Measurements from ENCODE around the gene LRP11. TPM values are rescaled to one million over a fixed set of nuclear protein-coding genes. Genes with fewer than 3 reads are reported as not detected.
"Not testable (repeated sequence)": the region's sequence is repeated elsewhere in the genome, so short reads cannot be mapped to it uniquely, and the experiment has no call there.

Gene LRP11
- total RNA-seq, 1 donor = 1.3 TPM

DNA sequence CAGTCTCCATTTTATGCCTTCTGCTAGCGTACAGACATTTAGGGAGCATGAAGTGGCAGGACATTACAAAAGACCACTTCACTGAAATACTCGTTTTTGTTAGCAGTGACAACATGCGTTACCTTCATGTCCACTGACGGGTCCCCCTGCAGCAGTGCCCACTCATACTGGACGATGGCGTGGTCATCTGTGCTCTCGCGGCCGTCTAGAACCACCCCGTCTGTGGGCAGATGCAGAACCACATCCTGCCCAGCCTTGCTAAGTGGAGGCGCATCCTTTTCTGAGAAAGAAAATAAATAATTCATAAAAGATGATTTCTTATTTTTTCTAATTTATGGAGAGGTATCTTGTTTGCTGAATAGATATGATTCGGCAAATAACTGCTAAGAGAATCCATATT, 11.3 kb downstream of the LRP11 start:
- DNase-seq (ENCODE audit: low read depth in 2 of 3, low spot score in 2 of 3) = no peak

DNA sequence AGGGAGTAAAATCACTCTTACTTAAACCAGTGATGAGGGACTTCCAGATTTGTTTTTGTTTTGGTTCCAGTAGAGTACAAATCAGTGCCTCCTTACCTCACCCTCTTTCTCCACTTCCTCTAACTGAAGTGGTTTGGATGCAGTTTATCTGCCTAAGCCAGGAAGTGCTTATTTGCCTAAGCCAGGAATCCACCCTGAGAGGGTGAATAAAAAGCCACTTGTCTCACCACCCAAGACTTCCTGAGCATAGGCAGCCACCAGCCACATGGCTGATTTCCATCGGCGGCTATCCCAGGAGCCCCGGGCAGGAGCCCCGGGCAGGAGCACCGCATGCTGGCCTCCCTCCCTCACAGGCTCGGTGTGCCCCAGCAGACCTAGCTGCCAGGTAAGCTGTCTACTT, 12.0 kb downstream of the LRP11 start:
- DNase-seq (ENCODE audit: low read depth in 2 of 3, low spot score in 2 of 3) = peak in 2 of 3 donors; percentile 53 to 73

DNA sequence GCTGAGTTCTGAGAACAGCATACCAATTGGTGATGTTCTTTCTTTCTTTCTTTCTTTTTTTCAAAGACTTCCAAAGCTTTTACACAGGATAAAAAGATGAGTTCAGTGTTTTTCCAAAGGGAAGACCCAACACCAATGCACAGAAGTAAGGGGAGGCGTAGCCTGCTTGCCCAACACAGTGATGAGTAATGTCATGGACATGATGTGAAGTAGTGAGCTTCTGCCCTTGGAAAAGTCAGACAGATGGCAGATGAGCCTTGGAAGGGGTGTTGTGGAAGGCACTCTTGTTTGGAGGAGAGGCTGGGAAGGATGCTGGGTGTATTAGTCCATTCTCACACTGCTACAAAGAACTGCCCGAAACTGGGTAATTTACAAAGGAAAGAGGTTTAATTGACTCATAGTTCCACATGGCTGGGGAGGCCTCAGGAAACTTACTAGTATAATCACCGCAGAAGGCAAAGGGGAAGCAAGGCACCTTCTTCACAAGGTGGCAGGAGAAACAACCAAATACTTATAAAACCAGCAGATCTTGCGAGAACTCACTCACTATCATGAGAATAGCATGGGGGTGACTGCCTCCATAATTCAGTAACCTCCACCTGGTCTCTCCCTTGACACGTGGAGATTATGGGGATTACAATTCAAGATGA, 12.6 kb downstream of the LRP11 start:
- peak in 1 of 3 donors; percentile 38 for DNase-seq (ENCODE audit: low read depth in 2 of 3, low spot score in 2 of 3)

DNA sequence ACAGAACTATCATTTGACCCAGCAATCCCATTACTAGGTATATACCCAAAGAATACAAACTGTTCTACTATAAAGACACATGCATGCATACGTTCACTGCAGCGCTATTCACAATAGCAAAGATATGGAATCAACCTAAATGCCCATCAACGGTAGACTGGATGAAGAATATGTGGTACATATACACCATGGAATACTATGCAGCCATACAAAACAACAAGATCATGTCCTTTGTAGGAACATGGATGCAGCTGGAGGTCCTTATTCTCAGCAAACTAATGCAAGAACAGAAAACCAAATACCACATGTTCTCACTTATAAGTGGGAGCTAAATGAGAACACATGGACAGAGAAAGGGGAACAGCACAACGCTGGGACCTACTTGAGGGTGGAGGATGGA, 15.8 kb downstream of the LRP11 start:
- not testable (repeated sequence) for DNase-seq (ENCODE audit: low read depth in 2 of 3, low spot score in 2 of 3)

DNA sequence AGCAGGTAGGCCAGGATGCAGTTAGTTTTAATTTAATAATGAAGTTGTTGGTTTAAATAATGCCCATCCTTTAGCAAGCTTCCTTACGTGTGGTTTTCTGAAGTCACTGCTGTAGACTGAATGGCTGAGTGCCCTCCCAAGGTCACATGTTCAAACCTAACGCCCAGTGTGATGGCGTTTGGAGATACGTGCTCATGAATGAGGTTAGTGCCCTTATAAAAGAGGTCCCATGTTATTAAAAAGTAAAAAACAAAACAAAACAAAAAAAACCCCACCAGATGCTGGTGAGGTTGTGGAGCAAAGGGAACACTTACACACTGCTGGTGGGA, 16.3 kb downstream of the LRP11 start:
- DNase-seq (ENCODE audit: low read depth in 2 of 3, low spot score in 2 of 3) = no peak

DNA sequence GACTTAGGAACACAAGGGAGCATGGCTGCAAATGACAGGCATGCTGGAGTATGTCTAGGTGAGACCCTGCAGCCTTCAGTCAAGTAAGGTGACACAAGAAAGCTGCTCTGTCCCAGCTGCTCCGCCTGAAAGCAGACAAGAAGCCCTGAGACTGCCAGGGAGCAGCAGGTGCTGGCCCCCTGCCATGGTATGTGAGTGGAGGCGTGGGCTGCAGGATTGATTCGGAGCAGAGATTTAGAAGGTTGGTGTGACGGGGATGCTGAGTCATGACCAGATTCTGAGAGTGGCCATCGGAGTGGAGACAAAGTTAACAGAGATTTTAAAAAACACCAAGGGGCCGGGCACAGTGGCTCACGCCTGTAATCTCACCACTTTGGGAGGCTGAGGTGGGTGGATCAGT, 17.8 kb downstream of the LRP11 start:
- DNase-seq (ENCODE audit: low read depth in 2 of 3, low spot score in 2 of 3) = no peak

DNA sequence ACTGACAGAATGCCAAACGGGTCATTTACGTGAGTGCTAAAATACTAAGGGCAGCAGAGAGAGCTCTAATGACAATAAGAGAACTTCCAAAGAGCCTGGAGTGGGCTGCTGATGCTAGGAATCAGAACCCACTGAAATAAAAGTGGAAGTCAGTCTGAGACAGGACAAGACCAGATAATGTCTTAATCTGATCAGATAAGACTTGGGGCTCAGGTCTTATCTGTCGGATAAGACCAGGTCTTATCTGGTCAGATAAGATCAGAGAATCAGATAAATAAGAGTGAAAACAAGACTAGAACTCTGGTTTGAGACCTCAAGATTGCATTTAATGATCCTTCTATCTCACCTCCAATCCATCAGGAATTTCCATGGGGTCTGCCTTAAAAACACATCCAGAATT, 18.6 kb downstream of the LRP11 start:
- DNase-seq (ENCODE audit: low read depth in 2 of 3, low spot score in 2 of 3) = no peak

DNA sequence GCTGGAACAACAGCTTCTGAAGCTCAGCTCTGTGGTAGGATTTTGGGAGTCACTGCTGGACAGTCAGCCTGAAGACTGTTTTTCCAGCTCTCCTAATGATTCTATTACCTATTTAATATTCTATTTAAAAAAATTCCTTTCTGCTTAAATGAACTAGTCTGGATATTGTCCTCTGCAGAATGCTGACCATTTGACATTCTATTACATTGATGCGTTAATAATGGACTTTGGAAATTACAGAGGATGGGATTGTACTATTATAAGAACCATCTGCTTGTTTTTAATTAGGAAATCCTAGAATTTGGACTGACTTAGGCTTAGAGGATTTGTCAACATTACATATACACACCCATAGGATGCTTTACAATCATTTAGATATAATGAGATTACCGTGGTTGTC, 19.7 kb downstream of the LRP11 start:
- no peak for DNase-seq (ENCODE audit: low read depth in 2 of 3, low spot score in 2 of 3)

DNA sequence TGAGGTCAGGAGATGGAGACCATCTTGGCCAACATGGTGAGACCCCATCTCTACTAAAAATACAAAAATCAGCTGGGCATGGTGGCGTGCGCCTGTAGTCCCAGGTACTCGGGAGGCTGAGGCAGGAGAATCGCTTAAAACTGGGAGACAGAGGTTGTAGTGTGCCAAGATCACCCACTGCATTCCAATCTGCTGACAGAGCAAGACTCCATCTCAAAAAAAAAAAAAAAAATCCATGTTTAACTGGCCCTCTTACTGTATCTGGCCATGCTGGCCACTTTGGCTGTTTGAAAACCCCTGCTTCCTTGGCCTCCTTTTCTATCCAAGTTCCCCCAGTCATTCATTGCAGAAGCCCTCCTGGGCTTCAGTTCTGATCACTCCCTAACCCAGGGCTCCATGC, 20.1 kb downstream of the LRP11 start:
- not testable (repeated sequence) for DNase-seq (ENCODE audit: low read depth in 2 of 3, low spot score in 2 of 3)

DNA sequence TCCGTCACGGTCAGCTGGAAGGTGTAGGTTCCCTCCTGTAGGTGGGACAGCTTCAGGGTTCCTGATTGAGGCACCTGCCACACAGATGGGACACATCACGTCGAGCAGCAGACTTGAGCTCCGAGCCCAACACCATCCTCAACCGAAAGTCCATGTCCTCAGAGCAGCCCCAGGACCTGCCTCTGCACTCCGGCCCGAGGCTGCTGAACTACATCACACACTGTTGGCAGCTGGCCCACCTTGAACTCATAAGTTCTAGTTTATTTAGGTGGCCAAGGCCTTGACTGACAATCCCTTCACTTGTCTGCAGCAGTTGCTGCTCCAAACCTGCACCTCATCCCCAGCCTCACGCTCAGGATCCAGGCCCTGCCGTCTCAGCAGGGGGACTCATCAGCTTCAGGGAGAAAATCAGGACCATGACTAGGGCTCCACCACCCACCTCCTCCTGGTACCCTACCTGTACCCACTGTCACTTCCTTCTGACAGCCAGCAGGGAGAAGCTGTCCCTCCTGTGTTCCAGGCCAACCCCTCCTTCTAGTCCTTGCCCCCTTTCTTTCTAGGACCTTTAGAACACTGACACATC, 21.0 kb downstream of the LRP11 start:
- no peak for DNase-seq (ENCODE audit: low read depth in 2 of 3, low spot score in 2 of 3)

DNA sequence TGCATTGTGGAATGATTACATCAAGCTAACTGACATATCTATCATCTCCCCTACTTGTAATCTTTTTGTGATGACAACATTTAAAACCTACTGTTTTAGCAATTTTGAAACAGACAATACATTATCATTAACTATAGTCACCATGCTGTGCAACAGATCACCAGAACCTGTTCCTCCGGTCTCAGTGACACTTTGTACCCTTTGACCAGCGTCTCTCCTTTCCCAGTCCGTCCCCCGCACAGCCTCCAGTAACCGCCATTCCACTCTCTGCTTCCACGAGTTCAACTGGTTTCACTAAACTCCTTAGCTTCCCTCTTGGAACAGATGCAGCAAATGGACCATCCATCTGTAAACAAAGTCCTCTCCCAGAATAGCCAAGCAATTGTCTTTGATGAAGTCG, 21.8 kb downstream of the LRP11 start:
- DNase-seq (ENCODE audit: low read depth in 2 of 3, low spot score in 2 of 3) = no peak

DNA sequence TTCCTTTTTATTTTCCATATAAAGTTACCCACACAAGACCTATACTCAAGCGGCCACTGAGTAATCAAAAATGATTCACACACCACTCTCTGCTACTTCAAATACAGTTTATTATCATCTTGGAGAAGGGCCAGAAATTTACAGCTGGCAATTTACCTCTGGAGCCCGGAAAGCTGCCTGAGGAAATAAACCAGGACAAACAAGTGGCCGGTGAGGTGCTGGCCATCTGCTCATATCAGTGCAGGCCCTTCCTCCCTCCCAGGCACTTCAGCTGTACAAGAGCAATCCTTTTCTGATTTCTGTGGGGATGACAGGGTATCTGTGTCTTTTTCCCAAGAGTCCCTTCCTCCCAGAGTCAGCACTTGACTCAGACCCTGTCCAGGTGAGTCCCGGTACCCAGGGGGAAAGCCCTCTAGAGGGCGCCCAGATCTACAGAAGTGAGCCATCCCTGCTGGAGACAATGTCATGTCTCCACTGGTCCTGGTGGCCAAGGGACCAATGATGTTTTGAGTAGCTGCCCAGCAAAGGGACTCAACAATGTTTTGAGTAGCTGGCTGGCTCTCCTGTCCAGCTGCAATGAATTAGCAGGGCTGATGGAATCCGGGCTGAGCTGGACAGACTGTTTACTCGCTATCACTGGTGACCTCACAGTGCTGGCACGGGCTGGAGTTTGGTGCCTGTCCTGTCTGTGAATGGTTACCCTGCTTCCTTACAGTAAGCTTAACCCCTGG, 23.6 kb downstream of the LRP11 start:
- DNase-seq (ENCODE audit: low read depth in 2 of 3, low spot score in 2 of 3) = peak in 2 of 3 donors; percentile 35 to 44

DNA sequence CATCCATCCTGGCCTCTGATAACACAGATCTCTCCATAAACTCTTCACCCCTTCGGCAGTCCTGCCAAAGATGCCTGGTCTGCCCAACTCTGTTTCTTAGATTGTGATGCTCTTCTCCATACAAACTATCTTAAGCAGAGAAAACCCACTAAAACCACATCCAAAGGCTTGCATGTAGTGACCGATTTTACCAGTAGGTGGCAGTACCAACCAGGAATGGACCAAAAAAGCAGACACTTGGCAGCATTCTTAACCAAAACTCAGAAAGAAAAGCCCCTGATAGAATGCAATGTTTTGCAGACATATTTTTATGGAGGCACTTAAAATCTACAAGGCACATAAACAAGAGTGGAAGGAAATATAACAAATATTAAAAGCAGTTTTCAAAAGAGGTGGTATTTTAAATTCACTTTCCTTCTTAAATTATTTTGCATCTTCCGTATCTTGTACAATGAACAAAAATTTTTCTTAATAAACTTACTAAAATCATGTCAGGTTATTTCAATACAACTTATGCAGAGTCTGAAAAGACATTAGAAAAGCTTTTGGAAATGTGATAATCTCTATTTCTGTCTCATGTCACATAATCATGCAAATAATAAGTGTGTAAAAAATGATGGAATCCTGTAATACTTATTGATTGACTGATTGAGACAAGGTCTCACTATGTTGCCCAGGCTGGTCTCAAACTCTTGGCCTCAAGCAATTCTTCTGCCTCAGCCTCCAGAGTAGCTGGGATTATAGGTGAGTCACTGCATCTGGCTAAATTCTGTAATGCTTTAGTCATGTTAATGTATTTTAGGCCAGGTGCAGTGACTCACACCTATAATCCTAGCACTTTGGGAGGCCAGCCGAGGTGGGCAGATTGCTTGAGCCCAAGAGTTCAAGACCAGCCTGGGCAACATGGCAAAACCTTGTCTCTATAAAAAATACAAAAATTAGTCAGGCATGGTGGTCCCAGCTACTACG, 29.4 kb downstream of the LRP11 start:
- DNase-seq (ENCODE audit: low read depth in 2 of 3, low spot score in 2 of 3) = peak; percentile 55 to 84 (median 67)

DNA sequence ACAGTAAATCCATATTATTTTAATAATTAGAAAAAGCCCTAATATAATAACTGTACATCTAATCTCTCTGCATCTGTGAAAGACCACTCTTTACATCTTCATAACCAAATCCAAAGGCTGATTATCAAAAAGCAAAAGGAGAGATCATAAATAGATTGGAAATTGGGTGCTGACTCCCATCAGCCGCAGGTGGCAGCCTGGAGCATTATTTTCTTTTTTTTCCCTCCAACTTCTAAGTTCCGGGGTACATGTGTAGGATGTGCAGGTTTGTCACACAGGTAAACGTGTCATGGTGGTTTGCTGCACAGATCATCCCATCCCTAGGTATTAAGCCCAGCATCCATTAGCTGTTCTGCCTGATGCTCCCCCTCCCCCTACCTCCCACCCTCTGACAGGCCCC, 30.5 kb downstream of the LRP11 start:
- DNase-seq (ENCODE audit: low read depth in 2 of 3, low spot score in 2 of 3) = no peak

DNA sequence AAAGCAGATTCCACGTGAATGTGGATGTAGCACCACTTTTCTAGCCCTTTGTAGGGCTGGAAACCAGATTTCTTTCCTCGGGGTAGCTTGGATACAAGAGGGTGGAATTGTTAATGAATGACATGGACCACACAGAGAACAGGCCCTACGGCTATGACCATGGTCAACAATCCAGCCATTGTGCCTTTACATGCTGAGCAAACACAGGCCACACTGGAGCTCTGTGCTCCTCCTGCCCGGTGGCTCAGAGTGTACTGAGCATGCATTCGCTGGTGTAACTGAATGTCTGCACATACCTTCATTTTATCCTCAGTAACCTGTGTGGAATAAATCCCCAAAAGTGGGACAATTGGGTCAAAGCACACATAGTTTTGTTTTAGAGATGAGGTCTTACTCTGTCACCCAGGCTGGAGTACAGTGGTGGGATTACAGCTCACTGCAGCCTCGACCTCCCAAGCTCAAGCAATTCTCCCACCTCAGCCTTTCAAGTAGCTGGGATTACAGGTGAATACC, 32.8 kb downstream of the LRP11 start:
- DNase-seq (ENCODE audit: low read depth in 2 of 3, low spot score in 2 of 3) = no peak

DNA sequence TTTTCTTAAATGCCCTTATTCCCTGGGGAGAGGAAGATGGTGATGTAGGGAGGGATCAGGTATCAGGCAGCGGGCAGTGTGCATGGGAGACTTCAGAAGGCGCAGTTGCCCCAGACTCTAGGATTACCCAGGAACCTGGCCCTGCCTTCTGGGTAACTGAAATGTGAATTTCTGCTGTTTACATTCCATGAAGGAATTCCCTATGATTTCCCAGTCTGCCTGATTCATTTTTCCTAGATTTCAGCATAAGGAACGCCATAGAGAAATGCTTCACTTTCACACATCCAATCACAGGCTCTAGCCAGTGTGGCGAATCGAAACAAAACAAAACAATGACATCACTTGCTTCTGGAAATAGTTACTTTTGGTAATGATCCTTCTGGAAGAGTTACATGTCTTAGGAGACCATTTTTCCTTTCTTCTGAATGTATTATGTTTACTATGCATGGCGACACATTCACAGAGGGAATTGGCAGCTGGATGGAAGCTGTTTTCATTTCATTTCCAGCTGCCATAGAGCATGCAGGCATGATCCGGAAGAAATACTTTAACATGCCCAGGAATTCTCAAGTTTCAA, 33.3 kb downstream of the LRP11 start:
- no peak for DNase-seq (ENCODE audit: low read depth in 2 of 3, low spot score in 2 of 3)

DNA sequence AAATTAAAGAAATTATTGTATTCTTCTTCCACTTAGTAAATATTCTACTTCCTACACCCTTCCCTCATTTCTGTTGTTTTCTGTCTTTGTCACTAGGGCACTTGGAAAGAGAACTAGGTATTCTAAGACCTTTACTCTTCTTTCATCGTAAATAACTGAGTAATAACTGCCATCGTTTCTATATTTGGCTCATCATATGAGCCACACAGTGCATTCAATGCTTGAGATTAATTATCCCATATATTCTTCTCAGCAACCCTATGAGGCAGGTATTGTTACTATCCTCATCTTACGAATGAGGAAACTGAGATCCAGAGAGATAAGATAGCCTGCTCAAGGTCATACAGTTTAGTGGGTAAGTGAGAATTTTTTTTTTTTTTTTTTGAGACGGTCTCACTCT, 38.9 kb downstream of the LRP11 start:
- no peak for DNase-seq (ENCODE audit: low read depth in 2 of 3, low spot score in 2 of 3)

DNA sequence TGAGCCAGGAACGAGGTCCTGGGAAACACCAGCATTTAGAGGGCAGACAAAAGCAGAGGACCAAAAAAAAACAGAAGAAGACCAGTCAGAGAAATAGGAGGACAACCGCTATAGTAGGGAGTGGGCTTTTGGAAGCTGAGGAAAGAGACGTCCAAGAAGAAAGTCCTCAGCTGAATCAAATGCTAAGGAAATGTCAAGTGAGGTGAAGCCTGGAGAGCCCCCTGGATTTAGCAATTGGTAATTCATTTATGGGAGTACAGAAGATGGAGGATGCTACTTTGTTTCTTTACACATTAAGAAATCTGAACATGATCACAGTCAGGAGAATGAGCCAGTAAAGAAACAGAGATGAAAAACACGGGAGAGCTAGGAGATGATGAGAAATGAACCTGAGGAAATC, 41.1 kb downstream of the LRP11 start:
- DNase-seq (ENCODE audit: low read depth in 2 of 3, low spot score in 2 of 3) = peak in 1 of 3 donors; percentile 24

DNA sequence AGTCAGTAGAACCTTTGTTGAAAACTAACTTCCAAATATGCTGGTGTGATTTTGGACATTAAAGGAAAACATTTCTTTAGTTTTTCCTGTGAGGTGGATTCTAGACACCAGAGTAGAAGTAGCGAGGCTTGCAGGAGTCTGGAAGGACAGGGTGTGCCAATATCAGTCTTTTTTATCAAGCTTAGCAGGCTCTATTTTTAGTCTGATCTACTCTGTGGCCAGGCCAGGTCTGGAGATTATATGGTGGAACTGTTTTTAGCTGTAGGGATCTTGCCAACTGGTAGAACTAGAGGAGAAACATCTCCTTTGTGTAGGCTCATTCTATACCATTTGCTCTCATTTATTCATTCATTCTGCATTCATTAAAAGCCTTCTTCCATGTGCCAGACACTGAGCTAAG, 42.7 kb downstream of the LRP11 start:
- no peak for DNase-seq (ENCODE audit: low read depth in 2 of 3, low spot score in 2 of 3)

DNA sequence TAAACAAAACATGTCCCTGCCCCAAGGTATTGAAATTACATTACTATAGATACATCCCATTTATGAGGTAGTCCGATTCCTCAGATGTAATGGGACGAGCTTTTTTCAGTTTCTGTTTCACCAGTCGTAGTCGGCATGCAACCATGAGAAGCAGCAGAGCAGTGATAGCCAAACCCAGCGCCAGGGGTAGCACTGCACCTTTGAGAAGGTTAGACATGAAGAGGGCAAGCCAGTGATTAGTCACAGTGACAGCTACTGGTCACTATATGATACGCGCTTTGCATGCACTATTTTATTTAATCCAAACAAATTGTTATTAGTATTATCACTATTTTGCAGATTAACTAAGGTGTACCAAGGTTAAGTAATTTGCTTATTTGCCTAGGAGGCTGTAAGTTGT, 43.7 kb downstream of the LRP11 start:
- no peak for DNase-seq (ENCODE audit: low read depth in 2 of 3, low spot score in 2 of 3)

DNA sequence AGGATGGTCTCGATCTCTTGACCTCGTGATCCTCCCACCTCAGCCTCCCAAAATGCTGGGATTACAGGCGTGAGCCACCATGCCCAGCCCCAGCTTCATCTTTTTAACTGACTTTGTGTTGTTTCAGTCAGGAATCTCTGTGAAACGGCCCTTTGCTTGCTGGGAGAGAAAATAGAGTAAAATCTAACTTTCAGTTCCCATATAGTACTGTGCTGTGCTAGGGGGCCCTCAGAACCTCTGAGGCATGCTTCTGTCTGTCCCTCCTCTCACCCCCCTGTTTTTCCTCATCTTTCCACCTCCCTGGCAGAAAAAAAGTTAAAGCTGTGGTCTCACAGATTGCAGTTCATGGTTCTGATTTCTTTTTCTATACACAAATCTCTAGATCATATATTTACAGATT, 48.4 kb downstream of the LRP11 start:
- DNase-seq (ENCODE audit: low read depth in 2 of 3, low spot score in 2 of 3) = no peak
